Thoracic aorta (tissue), 2 donors: ENCODE results near the gene BMPER. TPM values are rescaled to one million over a fixed set of nuclear protein-coding genes. Genes with fewer than 3 reads are reported as not detected.

Source experiments
- ATAC-seq: fragments of 150-250 bp; one replicate; pipeline ENCODE4 v1.8.0; 2017; ENCODE audit warnings: low read depth; ENCODE audit not compliant: insufficient number of reproducible peaks, low FRiP score
- DNase-seq: peaks from one replicate; pipeline ENCODE4 v3.0.0-alpha.2; 2020; ENCODE audit warnings: low spot score
- H3K27ac ChIP-seq, 2 donors: fragments of 200-600 bp; sonication (generic); 1 replicate in 1 of 2; 2 replicates in 1 of 2; pipeline ENCODE4 v1.5.1; 2016; ENCODE audit warnings: mild to moderate bottlenecking in 2 of 2, moderate library complexity in 2 of 2
- H3K27me3 ChIP-seq: fragments of 200-600 bp; sonication (generic); replicated peaks from 2 replicates; pipeline ENCODE4 v1.6.0; 2016; ENCODE audit warnings: mild to moderate bottlenecking; ENCODE audit not compliant: insufficient read depth
- H3K36me3 ChIP-seq: fragments of 200-600 bp; sonication (generic); one replicate; pipeline ENCODE4 v1.5.1; 2016
- H3K4me1 ChIP-seq, 2 donors: fragments of 200-600 bp; sonication (generic); 1 replicate in 1 of 2; 2 replicates in 1 of 2; pipeline versions ENCODE4 v1.5.1 to v1.6.0; 2016; ENCODE audit warnings: low read depth in 2 of 2, mild to moderate bottlenecking in 1 of 2; ENCODE audit not compliant: control insufficient read depth in 1 of 2
- H3K4me3 ChIP-seq: fragments of 200-600 bp; sonication (generic); 2 replicates; pipeline ENCODE4 v1.5.1; 2016; ENCODE audit warnings: mild to moderate bottlenecking
- H3K9me3 ChIP-seq: fragments of 200-600 bp; sonication (generic); 2 replicates; pipeline ENCODE4 v1.5.1; 2016
- CTCF ChIP-seq: fragments of 200-600 bp; sonication (generic); IDR thresholded peaks from one replicate; pipeline ENCODE4 v1.5.1; 2019; ENCODE audit warnings: antibody characterized with exemption
- total RNA-seq, 2 donors: library from RNA; depleted of rRNA; stranded (reverse); fragments of >200 nt; gene quantifications; one replicate each; pipeline versions ENCODE4 v1.1.0 to v1.2.3, GENCODE V29; 2016

Gene BMPER
- total RNA-seq, 2 donors from 2014 or later: 0.54 to 2.3 TPM

GRCh38 chr7:33979807-33980355 is 74.5 kb downstream of the BMPER start:
- TF ChIP-seq CTCF: no peak
- ATAC-seq (no peak), DNase-seq (no peak)
- Histone ChIP-seq H3K4me1 (no peaks in the 10 kb centered on the region), H3K36me3 (no peaks in the 10 kb centered on the region), H3K27me3 (no peaks in the 10 kb centered on the region), H3K4me3 (no peak overlapping the region), H3K27ac (no peak overlapping the region), H3K9me3 (no peaks in the 10 kb centered on the region)

- no peak for TF ChIP-seq CTCF
- Histone ChIP-seq H3K27me3 (no peaks in the 10 kb centered on the region), H3K27ac (no peak overlapping the region), H3K4me3 (no peak overlapping the region), H3K4me1 (no peaks in the 10 kb centered on the region), H3K9me3 (no peaks in the 10 kb centered on the region), H3K36me3 (no peaks in the 10 kb centered on the region)
- DNase-seq (no peak), ATAC-seq (no peak)
Observed at GRCh38 chr7:33981226-33981625, 75.9 kb downstream of the BMPER start.

GRCh38 chr7:33981671-33982424 is 76.5 kb downstream of the BMPER start:
- DNase-seq (no peak), ATAC-seq (no peak)
- Histone ChIP-seq H3K4me1 (no peaks in the 10 kb centered on the region), H3K27me3 (no peaks in the 10 kb centered on the region), H3K9me3 (no peaks in the 10 kb centered on the region), H3K4me3 (no peak overlapping the region), H3K36me3 (no peaks in the 10 kb centered on the region), H3K27ac (no peak overlapping the region)
- no peak for TF ChIP-seq CTCF

- Histone ChIP-seq H3K27ac (no peak overlapping the region), H3K9me3 (no peaks in the 10 kb centered on the region), H3K4me1 (no peaks in the 10 kb centered on the region), H3K36me3 (no peaks in the 10 kb centered on the region), H3K27me3 (no peaks in the 10 kb centered on the region), H3K4me3 (no peak overlapping the region)
- ATAC-seq: no peak
- DNase-seq: no peak
- TF ChIP-seq CTCF: no peak
Observed at GRCh38 chr7:33982425-33982786, 77.1 kb downstream of the BMPER start.

- Histone ChIP-seq H3K36me3 (no peaks in the 10 kb centered on the region), H3K9me3 (no peaks in the 10 kb centered on the region), H3K27ac (no peak overlapping the region), H3K4me3 (no peak overlapping the region), H3K27me3 (no peaks in the 10 kb centered on the region), H3K4me1 (no peaks in the 10 kb centered on the region)
- no peak for TF ChIP-seq CTCF
- ATAC-seq (no peak), DNase-seq (no peak)
Observed at GRCh38 chr7:33986451-33986850, 81.1 kb downstream of the BMPER start.
